RWPE1 (cell line): ENCODE data around the gene AKAP13.
"Not testable (repeated sequence)": the region's sequence is repeated elsewhere in the genome, so short reads cannot be mapped to it uniquely, and the experiment has no call there.

Experiments used
- CTCF ChIA-PET: fragments of 350-600 bp; sonication (Branson Sonifier 250); formaldehyde crosslinking; extraction: SDS; loops from one replicate; lab custom pipeline; 2021; lab: Yijun Ruan, JAX
- POLR2A ChIA-PET: fragments of 400-600 bp; formaldehyde crosslinking; extraction: SDS; loops from one replicate; lab custom pipeline; 2020; ENCODE audit warnings: antibody characterized with exemption; ENCODE audit not compliant: low non-redundant PET; lab: Yijun Ruan, JAX
- DNase-seq: peaks from one replicate; pipeline ENCODE4 v3.0.0; 2012; ENCODE audit warnings: low spot score
- H3K27ac ChIP-seq: fragments of 450-650 bp; 2 replicates; pipeline ENCODE4 v1.5.1; 2017
- CTCF ChIP-seq: fragments of 450-650 bp; conservative IDR thresholded peaks from 2 replicates; pipeline ENCODE4 v1.5.1; 2017; ENCODE audit warnings: low read depth, mild to moderate bottlenecking

AKAP13 gene

GRCh38 chr15:85657132-85657531, 276.7 kb downstream of the AKAP13 start:
- no peak overlapping the region for H3K27ac ChIP-seq
- no peak for TF ChIP-seq CTCF
- ChIA-PET POLR2A (no interaction called here), CTCF (no interaction called here)
- no peak for DNase-seq

- H3K27ac ChIP-seq: no peak overlapping the region
- no peak for TF ChIP-seq CTCF
- ChIA-PET CTCF (no interaction called here), POLR2A (no interaction called here)
- DNase-seq: no peak
These were observed 278.4 kb downstream of the AKAP13 start for GRCh38 chr15:85658816-85659215.

GRCh38 chr15:85661859-85662258, 281.5 kb downstream of the AKAP13 start:
- no peak overlapping the region for H3K27ac ChIP-seq
- TF ChIP-seq CTCF: no peak
- ChIA-PET CTCF (no interaction called here), POLR2A (no interaction called here)
- no peak for DNase-seq

GRCh38 chr15:85665677-85666076, 285.3 kb downstream of the AKAP13 start:
- POLR2A ChIA-PET, CTCF ChIA-PET, H3K27ac ChIP-seq, DNase-seq: not testable (repeated sequence)

GRCh38 chr15:85667491-85668424, 287.4 kb downstream of the AKAP13 start:
- CTCF ChIA-PET: no interaction called here
- DNase-seq: peak; percentile 91
- no peak overlapping the region; the same call in 1 of the 2 replicates for H3K27ac ChIP-seq
- no peak for TF ChIP-seq CTCF
- POLR2A ChIA-PET: no interaction called here

GRCh38 chr15:85671156-85671555, 290.8 kb downstream of the AKAP13 start:
- POLR2A ChIA-PET: no interaction called here
- CTCF ChIA-PET: interaction anchor here (0.6 to 0.7 kb wide), 2 partner anchors 17 to 79 kb away, joined by 3 read pairs; no protein-coding TSS in a partner anchor
- no peak for DNase-seq

More at GRCh38 chr15:85671156-85671555, 290.8 kb downstream of the AKAP13 start:
- no peak for TF ChIP-seq CTCF
- no peak overlapping the region for H3K27ac ChIP-seq
